Duodenal mucosa (tissue), 2 donors: ENCODE data around the gene MAP9.

Experiments used
- H3K27ac ChIP-seq: one replicate; pipeline ENCODE4 v1.7.0; 2013; ENCODE audit warnings: low read depth, low read length
- H3K27me3 ChIP-seq, 2 donors: one replicate each; pipeline ENCODE4 v1.7.0; 2013; ENCODE audit warnings: low read length in 2 of 2, control low read depth in 1 of 2; ENCODE audit not compliant: insufficient read depth in 2 of 2, control insufficient read depth in 1 of 2
- H3K36me3 ChIP-seq, 2 donors: one replicate each; pipeline ENCODE4 v1.7.0; 2013; ENCODE audit warnings: low read length in 2 of 2, control low read depth in 1 of 2; ENCODE audit not compliant: insufficient read depth in 2 of 2, control insufficient read depth in 1 of 2
- H3K4me1 ChIP-seq, 2 donors: one replicate each; pipeline ENCODE4 v1.7.0; 2013; ENCODE audit warnings: low read length in 2 of 2, control low read depth in 1 of 2; ENCODE audit not compliant: insufficient read depth in 2 of 2, control insufficient read depth in 1 of 2
- H3K4me3 ChIP-seq, 2 donors: one replicate each; pipeline ENCODE4 v1.7.0; 2013; ENCODE audit warnings: low read length in 2 of 2, low read depth in 1 of 2
- H3K9ac ChIP-seq, 2 donors: one replicate each; pipeline ENCODE4 v1.7.0; 2013; ENCODE audit warnings: low read length in 2 of 2, low read depth in 1 of 2
- H3K9me3 ChIP-seq, 2 donors: one replicate each; pipeline ENCODE4 v1.7.0; 2013; ENCODE audit warnings: low read length in 2 of 2, control low read depth in 1 of 2; ENCODE audit not compliant: control insufficient read depth in 1 of 2

Gene MAP9

DNA sequence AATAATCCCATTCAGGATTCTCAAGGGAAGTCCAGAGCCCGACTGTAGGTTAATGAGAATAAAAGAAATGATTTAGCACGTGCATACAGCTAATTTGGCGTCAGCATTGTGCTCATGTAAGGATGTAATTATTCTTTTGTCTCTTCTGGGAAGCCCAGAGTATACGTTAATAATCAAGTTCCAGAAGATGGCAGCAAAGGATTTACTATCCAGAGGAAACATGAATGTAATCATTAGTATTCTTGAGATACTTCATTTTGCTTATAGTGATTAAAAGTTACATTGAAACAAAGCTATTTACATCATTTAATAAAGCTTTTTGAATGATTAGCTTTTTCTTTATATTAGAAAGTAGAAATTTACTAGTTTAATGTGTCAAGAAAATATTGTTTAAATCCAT, 27.1 kb upstream of the MAP9 start:
- no peak overlapping the region for H3K4me3 ChIP-seq
- no peaks in the 10 kb centered on the region for H3K27me3 ChIP-seq
- H3K9ac ChIP-seq: no peak overlapping the region
- H3K36me3 ChIP-seq: no peaks in the 10 kb centered on the region
- H3K9me3 ChIP-seq: no peaks in the 10 kb centered on the region
- no peak overlapping the region for H3K27ac ChIP-seq
- H3K4me1 ChIP-seq: no peaks in the 10 kb centered on the region

GRCh38 chr4:155402941-155403340, 26.2 kb upstream of the MAP9 start:
- no peaks in the 10 kb centered on the region for H3K4me1 ChIP-seq
- H3K9ac ChIP-seq: no peak overlapping the region
- H3K9me3 ChIP-seq: no peaks in the 10 kb centered on the region
- no peaks in the 10 kb centered on the region for H3K36me3 ChIP-seq
- no peak overlapping the region for H3K27ac ChIP-seq
- H3K4me3 ChIP-seq: no peak overlapping the region
- H3K27me3 ChIP-seq: no peaks in the 10 kb centered on the region

DNA sequence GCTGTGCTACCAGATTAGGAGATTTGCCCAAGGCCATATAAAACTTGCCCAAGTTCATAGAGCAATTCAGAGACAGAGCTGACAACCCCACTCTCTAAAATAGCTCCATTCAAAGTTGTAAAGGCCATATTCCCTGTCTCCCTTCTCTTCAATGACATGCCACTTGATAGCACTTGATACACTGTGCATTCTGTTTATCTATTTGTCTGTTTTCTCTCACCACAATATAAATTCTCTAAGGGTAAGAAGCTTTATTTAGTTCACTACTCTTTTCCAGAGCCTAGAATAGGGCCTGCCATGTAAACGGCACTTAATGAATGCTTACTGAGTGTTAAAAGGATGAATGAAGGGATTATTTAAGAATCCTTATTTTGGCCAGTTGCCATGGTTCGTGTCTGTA, 24.1 kb upstream of the MAP9 start:
- Histone ChIP-seq H3K9me3 (no peaks in the 10 kb centered on the region), H3K4me3 (no peak overlapping the region), H3K27ac (no peak overlapping the region), H3K36me3 (no peaks in the 10 kb centered on the region), H3K4me1 (no peaks in the 10 kb centered on the region), H3K27me3 (no peaks in the 10 kb centered on the region), H3K9ac (no peak overlapping the region)

DNA sequence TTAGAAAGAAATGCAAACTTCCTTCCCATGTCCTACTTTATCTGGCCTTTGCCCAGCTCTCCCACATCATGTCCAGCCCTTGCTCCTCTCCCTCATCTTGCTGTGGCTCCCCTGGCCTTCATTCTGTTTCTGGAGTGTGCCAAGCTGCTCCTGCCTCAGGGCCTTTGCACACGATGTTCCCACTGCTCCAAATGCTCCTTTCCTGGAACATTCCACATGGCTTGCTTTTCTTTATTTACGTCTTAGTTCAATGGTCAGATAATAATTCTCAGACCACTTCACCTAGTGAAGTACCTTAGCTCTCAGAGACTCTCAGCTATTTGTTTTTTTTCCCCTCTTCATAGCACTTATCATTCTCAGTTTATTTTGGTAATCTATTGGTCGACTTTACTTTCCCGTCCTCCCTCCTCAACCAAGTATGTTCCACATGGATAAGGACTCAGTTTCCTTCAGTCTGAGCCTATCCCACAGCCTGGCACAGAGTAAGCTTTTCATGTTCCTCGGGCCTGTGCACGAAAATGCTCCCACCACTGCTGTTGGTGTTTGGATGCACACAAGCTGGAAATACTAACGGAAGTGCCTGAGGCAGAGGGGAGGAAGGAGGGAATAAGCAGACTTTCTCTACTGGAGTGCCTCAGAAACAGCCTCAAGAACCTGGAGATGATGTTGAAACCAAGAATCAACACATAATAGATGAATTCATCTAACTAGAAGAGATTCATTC, 23.4 kb upstream of the MAP9 start:
- no peak overlapping the region for H3K27ac ChIP-seq
- no peaks in the 10 kb centered on the region for H3K4me1 ChIP-seq
- H3K9me3 ChIP-seq: no peaks in the 10 kb centered on the region
- no peaks in the 10 kb centered on the region for H3K36me3 ChIP-seq
- no peaks in the 10 kb centered on the region for H3K27me3 ChIP-seq
- no peak overlapping the region for H3K9ac ChIP-seq
- no peak overlapping the region for H3K4me3 ChIP-seq

DNA sequence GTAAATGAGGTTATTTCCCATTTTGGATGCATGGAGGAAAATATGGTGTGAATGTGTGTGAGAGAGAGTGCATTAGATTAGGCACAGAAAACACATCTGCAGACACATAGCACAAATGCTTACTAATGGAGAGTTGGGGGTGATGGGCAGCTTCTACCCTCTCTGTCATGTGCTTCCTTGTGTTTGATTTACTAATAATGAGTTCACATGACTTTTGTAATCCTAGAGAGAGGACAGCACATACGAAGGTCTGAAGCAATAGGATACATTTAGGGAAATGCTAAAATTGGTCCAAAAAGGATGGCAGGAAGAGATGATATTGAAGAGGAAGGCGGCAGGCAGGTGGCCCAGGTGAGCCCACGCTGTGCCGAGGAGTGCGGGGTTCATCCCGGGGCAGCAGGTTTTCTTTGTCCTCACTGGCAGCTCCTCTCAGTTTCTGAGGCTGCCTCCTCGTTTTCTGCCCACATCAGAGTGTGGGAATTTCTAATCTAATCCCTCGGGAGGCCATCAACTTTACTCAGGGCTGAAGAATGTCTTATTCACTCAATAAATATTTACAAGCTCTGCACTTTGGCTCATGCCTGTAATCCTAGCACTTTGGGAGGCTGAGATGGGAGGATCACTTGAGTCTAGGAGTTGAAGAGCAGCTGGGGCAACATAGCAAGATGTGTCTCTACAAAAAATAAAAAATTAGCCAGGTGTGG, 15.9 kb upstream of the MAP9 start:
- no peaks in the 10 kb centered on the region for H3K9me3 ChIP-seq
- no peak overlapping the region for H3K9ac ChIP-seq
- H3K36me3 ChIP-seq: no peaks in the 10 kb centered on the region
- no peak overlapping the region for H3K4me3 ChIP-seq
- H3K4me1 ChIP-seq: no peaks in the 10 kb centered on the region
- no peaks in the 10 kb centered on the region for H3K27me3 ChIP-seq
- H3K27ac ChIP-seq: no peak overlapping the region

- no peaks in the 10 kb centered on the region for H3K4me1 ChIP-seq
- H3K27ac ChIP-seq: no peak overlapping the region
- H3K9ac ChIP-seq: no peak overlapping the region
- H3K4me3 ChIP-seq: no peak overlapping the region
- H3K27me3 ChIP-seq: no peaks in the 10 kb centered on the region
- H3K36me3 ChIP-seq: no peaks in the 10 kb centered on the region
- H3K9me3 ChIP-seq: no peaks in the 10 kb centered on the region
Observed at GRCh38 chr4:155391932-155392331, 15.2 kb upstream of the MAP9 start.

- H3K27me3 ChIP-seq: no peaks in the 10 kb centered on the region
- H3K9ac ChIP-seq: no peak overlapping the region
- H3K27ac ChIP-seq: no peak overlapping the region
- no peaks in the 10 kb centered on the region for H3K36me3 ChIP-seq
- no peaks in the 10 kb centered on the region for H3K9me3 ChIP-seq
- no peak overlapping the region for H3K4me3 ChIP-seq
- no peaks in the 10 kb centered on the region for H3K4me1 ChIP-seq
Observed at GRCh38 chr4:155388162-155388561, 11.4 kb upstream of the MAP9 start.

DNA sequence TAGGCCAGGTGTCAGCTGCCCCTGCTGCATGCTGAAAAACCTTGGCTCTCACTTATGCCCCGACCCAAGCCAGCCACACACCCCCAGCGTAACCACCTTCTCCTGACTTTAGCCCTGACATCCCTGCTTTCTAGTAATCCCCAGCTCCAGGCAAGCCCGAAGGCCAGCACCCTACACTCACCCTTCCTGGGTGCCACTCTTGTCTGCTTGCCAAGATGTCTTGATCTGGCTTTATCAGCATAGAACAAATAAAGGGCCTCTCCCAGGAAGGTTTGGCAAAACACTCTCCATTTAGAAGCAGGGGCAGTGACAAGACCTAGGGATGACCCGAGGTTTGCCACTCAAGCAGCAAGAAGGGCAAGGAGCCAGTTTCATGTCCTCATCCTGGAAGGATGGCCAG, 6.8 kb upstream of the MAP9 start:
- Histone ChIP-seq H3K36me3 (no peaks in the 10 kb centered on the region), H3K9ac (no peak overlapping the region), H3K4me3 (no peak overlapping the region), H3K4me1 (no peaks in the 10 kb centered on the region), H3K27ac (no peak overlapping the region), H3K9me3 (no peaks in the 10 kb centered on the region), H3K27me3 (no peaks in the 10 kb centered on the region)

DNA sequence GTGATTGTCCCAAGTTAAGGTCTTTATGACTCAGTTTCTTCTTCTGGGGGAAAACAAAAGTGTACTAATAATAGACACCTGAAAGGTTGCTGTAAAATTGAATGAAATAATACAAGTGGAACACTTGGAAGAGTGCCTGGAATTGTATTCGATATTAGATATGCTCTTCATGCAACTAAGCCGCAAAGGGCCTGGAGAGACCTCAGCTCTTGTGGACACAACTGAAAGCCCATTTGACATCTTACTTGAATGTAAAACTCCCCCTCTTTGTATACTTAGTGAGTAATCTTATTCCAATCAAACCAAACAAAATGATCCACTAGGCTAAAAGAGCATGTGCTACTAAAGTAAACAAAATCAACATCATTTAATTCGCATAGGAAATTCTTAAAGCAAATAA, 511 bp upstream of the MAP9 start:
- H3K27me3 ChIP-seq: peaks cover 5 to 16% of the 10 kb centered on the region in 2 donors
- H3K4me3 ChIP-seq: peak overlapping the region in 1 of 2 donors; percentile 67
- H3K36me3 ChIP-seq: no peaks in the 10 kb centered on the region
- H3K27ac ChIP-seq: no peak overlapping the region
- H3K4me1 ChIP-seq: peaks cover 0 to 6% of the 10 kb centered on the region in 2 donors
- H3K9ac ChIP-seq: no peak overlapping the region
- no peaks in the 10 kb centered on the region for H3K9me3 ChIP-seq

- Histone ChIP-seq H3K36me3 (no peaks in the 10 kb centered on the region), H3K9ac (no peak overlapping the region), H3K9me3 (no peaks in the 10 kb centered on the region), H3K27ac (no peak overlapping the region), H3K4me3 (no peak overlapping the region), H3K27me3 (peaks cover 2 to 10% of the 10 kb centered on the region in 2 donors), H3K4me1 (peaks cover 0 to 6% of the 10 kb centered on the region in 2 donors)
Observed at GRCh38 chr4:155371432-155372043, 5.2 kb downstream of the MAP9 start.
